RWPE2 (cell line): Measurements from ENCODE around the gene CAP2.

Source experiments
- ATAC-seq: fragments of 200-7000 bp; cut with Tn5 transposase; 3 replicates; pipeline ENCODE4 v1.9.1; 2021; ENCODE audit warnings: low read depth
- DNase-seq: peaks from one replicate; pipeline ENCODE4 v3.0.0-alpha.2; 2020; ENCODE audit warnings: low spot score
- H3K27ac ChIP-seq: fragments of 450-650 bp; 2 replicates; pipeline ENCODE4 v1.5.1; 2017; ENCODE audit warnings: mild to moderate bottlenecking; ENCODE audit not compliant: poor library complexity, severe bottlenecking
- H3K27me3 ChIP-seq: fragments of 250-450 bp; sonication (Bioruptor Pico); 2 replicates; pipeline ENCODE4 v1.5.1; 2021; ENCODE audit warnings: mild to moderate bottlenecking, moderate library complexity; ENCODE audit not compliant: insufficient read depth, poor library complexity, severe bottlenecking
- H3K36me3 ChIP-seq: fragments of 250-450 bp; sonication (Bioruptor Pico); 2 replicates; pipeline ENCODE4 v1.5.1; 2020; ENCODE audit warnings: low read depth, mild to moderate bottlenecking, moderate library complexity
- H3K4me1 ChIP-seq: fragments of 250-450 bp; sonication (Bioruptor Pico); 2 replicates; pipeline ENCODE4 v1.5.1; 2021; ENCODE audit warnings: mild to moderate bottlenecking, moderate library complexity; ENCODE audit not compliant: insufficient read depth, poor library complexity, severe bottlenecking
- H3K4me3 ChIP-seq: fragments of 250-450 bp; sonication (Bioruptor Pico); 2 replicates; pipeline ENCODE4 v1.5.1; 2021; ENCODE audit warnings: mild to moderate bottlenecking, moderate library complexity; ENCODE audit not compliant: severe bottlenecking
- H3K9me3 ChIP-seq: fragments of 250-450 bp; sonication (Bioruptor Pico); 2 replicates; pipeline ENCODE4 v1.5.1; 2021; ENCODE audit warnings: mild to moderate bottlenecking, moderate library complexity; ENCODE audit not compliant: severe bottlenecking
- CTCF ChIP-seq: fragments of 450-650 bp; IDR thresholded peaks from one replicate; pipeline ENCODE4 v1.5.1; 2017; ENCODE audit warnings: mild to moderate bottlenecking, moderate library complexity; ENCODE audit not compliant: poor library complexity, severe bottlenecking

Gene CAP2

GRCh38 chr6:17599877-17600526 lies 206.6 kb downstream of the CAP2 start, which contains the start of gene FAM8A1:
TSS of gene FAM8A1 (plus strand) at chr6:17600302. CDS start at chr6:17600410, 108 bp downstream.
- Histone ChIP-seq H3K36me3 (peaks cover 12% of the 10 kb centered on the region), H3K9me3 (no peaks in the 10 kb centered on the region), H3K27me3 (no peaks in the 10 kb centered on the region), H3K4me1 (peaks cover 7% of the 10 kb centered on the region), H3K27ac (peak within 1 kb of the TSS; percentile 30), H3K4me3 (peak within 1 kb of the TSS; percentile 90)
- peak; percentile 86 for ATAC-seq
- TF ChIP-seq CTCF, result peak; percentile 22
- peak; percentile 93 for DNase-seq

- Histone ChIP-seq H3K36me3 (peaks cover 14% of the 10 kb centered on the region), H3K27me3 (no peaks in the 10 kb centered on the region), H3K4me3 (peak overlapping the region; percentile 90), H3K9me3 (no peaks in the 10 kb centered on the region), H3K4me1 (peaks cover 7% of the 10 kb centered on the region), H3K27ac (peak overlapping the region; percentile 30)
- DNase-seq (peak; percentile 65), ATAC-seq (peak; percentile 63)
- TF ChIP-seq CTCF, result no peak
These were observed 207.4 kb downstream of the CAP2 start for GRCh38 chr6:17600527-17601385.

GRCh38 chr6:17601386-17601703 lies 207.9 kb downstream of the CAP2 start:
- ATAC-seq, result peak; percentile 3; the same call in 2 of the 3 replicates
- peaks cover 7% of the 10 kb centered on the region for H3K4me1 ChIP-seq
- peak overlapping the region; percentile 30 for H3K27ac ChIP-seq
- no peaks in the 10 kb centered on the region for H3K9me3 ChIP-seq
- H3K27me3 ChIP-seq, result no peaks in the 10 kb centered on the region
- peaks cover 17% of the 10 kb centered on the region for H3K36me3 ChIP-seq
- peak overlapping the region; percentile 90 for H3K4me3 ChIP-seq
- TF ChIP-seq CTCF, result no peak
- no peak for DNase-seq

- no peak for DNase-seq
- no peak for TF ChIP-seq CTCF
These were observed 209.5 kb downstream of the CAP2 start for GRCh38 chr6:17602888-17603287.

More at GRCh38 chr6:17602888-17603287, 209.5 kb downstream of the CAP2 start:
- no peaks in the 10 kb centered on the region for H3K27me3 ChIP-seq
- peaks cover 26% of the 10 kb centered on the region for H3K36me3 ChIP-seq
- H3K27ac ChIP-seq, result no peak overlapping the region
- H3K9me3 ChIP-seq, result no peaks in the 10 kb centered on the region
- H3K4me3 ChIP-seq, result no peak overlapping the region
- H3K4me1 ChIP-seq, result peaks cover 7% of the 10 kb centered on the region
- ATAC-seq, result no peak
